A549 treated with ZK216348 at 1 μM for 4 hours (cell line): ENCODE data around the gene KCNJ11. TPM values are rescaled to one million over a fixed set of nuclear protein-coding genes. Genes with fewer than 3 reads are reported as not detected.

Experiments used
- total RNA-seq: library from RNA; stranded (reverse); fragments of 200-300 nt; extraction: Qiagen RNA extraction; gene quantifications from 5 replicates; pipeline ENCODE4 v1.2.3, GENCODE V29; 2022; ENCODE audit warnings: low read depth

KCNJ11 gene
- 0.90 to 2.0 TPM (median 1.4 TPM) in 5 replicates for total RNA-seq

DNA sequence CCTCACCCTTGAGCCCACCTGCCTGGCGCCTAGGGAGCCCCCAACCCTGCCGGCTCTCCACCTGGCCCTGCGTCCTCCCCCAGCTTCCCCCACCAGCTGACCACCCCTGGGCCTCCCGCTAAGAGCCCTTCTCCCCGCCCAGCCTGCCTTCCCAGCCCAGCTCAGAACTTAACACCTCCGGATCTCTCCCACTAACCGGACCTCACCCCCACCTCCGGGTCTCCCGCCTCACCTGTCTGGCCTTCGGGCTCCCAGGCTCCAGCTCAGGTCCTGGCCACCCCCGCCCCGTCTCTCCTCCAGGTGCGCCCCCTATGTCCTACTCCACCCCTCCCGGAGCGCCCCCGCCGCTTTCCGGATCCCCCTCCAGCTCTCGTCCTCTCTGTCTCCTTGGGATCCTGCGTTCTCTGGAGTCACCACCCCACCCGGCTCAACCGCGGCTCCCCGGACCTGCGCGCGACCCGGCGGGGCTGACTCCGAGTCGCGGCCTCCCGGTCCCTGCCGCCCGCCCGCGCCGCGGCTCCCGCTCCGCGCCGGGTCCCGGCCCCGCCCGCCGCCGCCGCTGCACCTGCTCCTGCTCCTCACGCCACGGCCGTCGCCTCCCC lies at the start of gene KCNJ11:
Gene KCNJ11, minus strand, starts transcription at position 51 of the 602 bp plus-strand sequence. CDS start 568 bp downstream, outside the sequence.

DNA sequence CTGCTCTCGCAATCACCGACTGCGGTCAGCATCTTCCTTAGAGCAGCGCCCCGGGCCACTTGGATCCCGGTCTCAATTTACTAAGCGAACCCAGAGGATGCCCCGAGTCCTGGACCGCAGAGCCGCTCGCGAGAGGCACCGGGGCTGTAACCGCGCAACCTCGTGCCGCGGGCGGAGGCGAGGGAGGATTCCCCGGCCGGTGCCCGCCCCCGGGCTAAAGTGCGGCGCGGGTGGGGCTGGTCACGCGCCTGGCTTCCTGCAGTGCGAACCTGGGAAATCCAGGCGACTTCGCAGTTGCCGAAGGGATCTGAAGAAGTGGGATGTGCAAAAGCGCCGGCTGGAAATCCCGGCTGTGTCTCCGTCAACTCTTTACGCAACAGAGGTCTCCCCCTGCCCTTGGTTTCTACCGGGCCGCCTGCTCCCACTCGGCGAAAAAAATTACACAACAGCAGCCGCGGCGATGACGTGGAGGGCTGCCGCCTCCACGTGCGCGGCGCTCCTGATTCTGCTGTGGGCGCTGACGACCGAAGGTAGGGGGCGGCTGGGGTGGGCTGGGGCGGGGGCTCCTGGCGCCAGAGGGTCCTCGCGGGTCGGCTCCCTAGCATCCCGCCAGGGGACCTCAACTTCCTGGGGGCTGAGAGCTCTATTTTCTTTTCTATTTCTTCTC lies 36.8 kb downstream of the KCNJ11 start, which contains the start of gene NCR3LG1:
Gene NCR3LG1, plus strand, starts transcription at position 291 of the 667 bp plus-strand sequence. Its CDS starts 170 bp downstream, at position 461.

Other genes starting within 250 kb of the KCNJ11 start
- 5.8 to 16.4 TPM (median 14.7 TPM) in 5 replicates for gene PIK3C2A, start 180.7 kb downstream of the KCNJ11 start, total RNA-seq
- 27.8 to 39.7 TPM (median 32.9 TPM) in 5 replicates for gene NUCB2, start 111.9 kb downstream of the KCNJ11 start, total RNA-seq
- gene NCR3LG1, start 36.9 kb downstream of the KCNJ11 start, total RNA-seq = 1.9 to 2.8 TPM (median 2.6 TPM) in 5 replicates
- 1.4 to 3.4 TPM (median 2.8 TPM) in 5 replicates for gene ABCC8, start 88.2 kb upstream of the KCNJ11 start, total RNA-seq
- 0.87 to 1.6 TPM (median 1.3 TPM) in 5 replicates for gene USH1C, start 155.8 kb upstream of the KCNJ11 start, total RNA-seq
- gene OTOG, start 158.6 kb upstream of the KCNJ11 start, total RNA-seq = not detected in 5 replicates